OCI-LY7 (cell line): ENCODE data around the gene COL23A1. TPM values are rescaled to one million over a fixed set of nuclear protein-coding genes. Genes with fewer than 3 reads are reported as not detected.

Source experiments
- BruUV-seq: library from RNA; stranded (reverse); fragments of 400-500 nt; replicated peaks from 2 replicates; lab custom pipeline; 2021; lab: Mats Ljungman, UMichigan
- CTCF ChIA-PET: fragments of 300-600 bp; sonication (Branson Sonifier 250); formaldehyde crosslinking; loops from one replicate; lab custom pipeline; 2022; ENCODE audit warnings: antibody characterized with exemption; ENCODE audit not compliant: unreplicated experiment; lab: Charles Lee
- POLR2A ChIA-PET: fragments of 300-600 bp; sonication (Branson Sonifier 250); formaldehyde crosslinking; loops from one replicate; lab custom pipeline; 2022; ENCODE audit warnings: antibody characterized with exemption; lab: Charles Lee
- DNase-seq: peaks from one replicate; pipeline ENCODE4 v3.0.0-alpha.2; 2015; ENCODE audit warnings: low spot score
- H2AFZ ChIP-seq: fragments of 200-600 bp; sonication (generic), shearing (Covaris generic); 2 replicates; pipeline ENCODE4 v1.6.1; 2014; ENCODE audit warnings: mild to moderate bottlenecking, antibody characterized with exemption, low read length, moderate library complexity
- H3K27ac ChIP-seq: fragments of 200-600 bp; sonication (generic); 2 replicates; pipeline ENCODE4 v1.5.1; 2014; ENCODE audit warnings: mixed run types, low read depth, mild to moderate bottlenecking, moderate library complexity, low read length, inconsistent platforms; ENCODE audit not compliant: poor library complexity, severe bottlenecking
- H3K36me3 ChIP-seq: fragments of 200-600 bp; sonication (generic); 2 replicates; pipeline ENCODE4 v1.6.1; 2014; ENCODE audit warnings: mild to moderate bottlenecking, antibody characterized with exemption, low read length, moderate library complexity, mixed read lengths; ENCODE audit not compliant: insufficient read depth
- H3K4me1 ChIP-seq: fragments of 200-600 bp; sonication (generic); 2 replicates; pipeline ENCODE4 v1.5.1; 2014; ENCODE audit warnings: mild to moderate bottlenecking, low read length; ENCODE audit not compliant: insufficient read depth, poor library complexity, severe bottlenecking
- H3K4me2 ChIP-seq: fragments of 200-600 bp; sonication (generic); 2 replicates; pipeline ENCODE4 v1.6.1; 2014; ENCODE audit warnings: mild to moderate bottlenecking, low read length
- H3K4me3 ChIP-seq: fragments of 200-600 bp; sonication (generic); 2 replicates; pipeline ENCODE4 v1.5.1; 2014; ENCODE audit warnings: mild to moderate bottlenecking, low read depth, low read length; ENCODE audit not compliant: poor library complexity, severe bottlenecking
- H3K79me2 ChIP-seq: fragments of 200-600 bp; sonication (generic); 2 replicates; pipeline ENCODE4 v1.6.1; 2016; ENCODE audit warnings: low read depth, mild to moderate bottlenecking, low read length, moderate library complexity, mixed read lengths; ENCODE audit not compliant: insufficient read depth
- H3K9me2 ChIP-seq: fragments of 200-600 bp; sonication (generic); 2 replicates; pipeline ENCODE4 v1.6.1; 2016; ENCODE audit warnings: mild to moderate bottlenecking, low read length, mixed read lengths; ENCODE audit not compliant: insufficient read depth
- H3K9me3 ChIP-seq: fragments of 200-600 bp; sonication (generic); 2 replicates; pipeline ENCODE4 v1.6.1; 2014; ENCODE audit warnings: mild to moderate bottlenecking, mixed run types, low read length, mixed read lengths
- H4K20me1 ChIP-seq: fragments of 200-600 bp; sonication (generic); 2 replicates; pipeline ENCODE4 v1.6.1; 2014; ENCODE audit warnings: mild to moderate bottlenecking, antibody characterized with exemption, low read length, moderate library complexity, mixed read lengths; ENCODE audit not compliant: insufficient read depth
- CTCF ChIP-seq: fragments of 200-600 bp; sonication (generic); conservative IDR thresholded peaks from 2 replicates; pipeline ENCODE4 v1.5.1; 2014; ENCODE audit warnings: mild to moderate bottlenecking, antibody characterized with exemption, low read length, moderate library complexity, mixed read lengths
- EZH2phosphoT487 ChIP-seq: fragments of 200-600 bp; sonication (generic); IDR thresholded peaks from 2 replicates; pipeline ENCODE4 v1.6.1; 2018; ENCODE audit warnings: low read depth, borderline replicate concordance, mild to moderate bottlenecking, mixed run types, antibody characterized with exemption, low read length, moderate library complexity, mixed read lengths
- intact Hi-C: fragments of 100-400 bp; cut with micrococcal nuclease; formaldehyde crosslinking; loops from one replicate; pipeline ENCODE4 v1.10.0; 2022; ENCODE audit not compliant: unreplicated experiment
- total RNA-seq, 2 experiments: library from RNA; depleted of rRNA in 1 of 2; stranded (reverse); fragments of >200 nt in 1 of 2; shearing (Covaris generic) in 1 of 2; gene quantifications; 2 replicates each; pipeline ENCODE4 v1.2.3, GENCODE V29; 2014 to 2022

COL23A1 gene
- total RNA-seq, 2 experiments from 2014 or later, result 0.53 TPM; not detected in 1

DNA sequence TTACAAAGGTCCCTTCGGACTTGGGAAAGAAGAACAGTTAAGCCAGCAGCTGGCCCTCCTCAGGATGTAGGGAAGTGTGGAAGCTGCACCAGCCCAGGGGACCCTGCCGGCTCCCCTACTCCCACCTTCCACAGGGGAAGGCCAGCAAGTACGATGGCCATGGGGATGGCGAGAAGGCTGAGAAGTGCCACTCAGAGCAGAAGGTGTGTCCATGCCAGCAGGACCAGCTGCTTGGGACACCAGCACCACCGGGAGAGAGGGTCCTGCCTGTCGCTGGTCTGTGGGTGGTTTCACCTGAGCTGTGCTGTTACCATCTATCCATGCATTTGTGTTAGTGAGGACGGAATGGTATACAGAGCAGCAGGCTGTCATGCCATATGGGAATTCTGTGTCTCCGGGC lies 209.0 kb downstream of the COL23A1 start:
- CTCF ChIA-PET, result interaction anchor here (0.6 kb wide), 1 partner anchor 941 kb away, joined by 4 read pairs; no protein-coding TSS in a partner anchor
- intact Hi-C loops, result no loop called here

DNA sequence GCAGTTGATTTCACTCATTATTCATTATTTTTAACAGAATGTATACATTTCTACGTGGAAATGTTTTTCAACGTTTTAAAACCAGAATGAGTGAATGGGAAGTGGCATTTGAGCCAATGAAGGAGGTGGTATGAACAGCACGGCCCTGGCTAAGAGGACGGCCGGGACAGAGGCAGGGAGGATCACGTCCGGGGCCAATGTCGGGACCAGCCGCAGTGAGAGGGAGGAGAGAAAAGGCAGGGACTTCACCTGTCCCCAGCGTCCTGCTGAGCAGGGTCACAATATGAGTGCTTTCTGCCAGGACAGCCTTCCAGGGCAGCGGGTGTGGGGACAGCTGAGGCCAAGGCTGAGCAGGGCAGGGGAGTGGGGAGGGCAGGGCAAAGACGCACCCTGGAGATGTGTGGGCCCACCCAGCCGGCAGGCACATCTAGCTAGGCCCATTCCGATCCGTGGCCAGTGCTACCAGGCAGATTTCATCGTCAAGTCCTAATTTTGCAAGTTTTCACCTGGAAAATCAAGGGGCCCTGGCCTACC lies 209.6 kb downstream of the COL23A1 start:
- POLR2A ChIA-PET, result no interaction called here
- no peaks in the 10 kb centered on the region for H3K9me3 ChIP-seq
- no peaks in the 10 kb centered on the region for H3K9me2 ChIP-seq
- TF ChIP-seq CTCF, result no peak
- TF ChIP-seq EZH2phosphoT487, result no peak
- no peaks in the 10 kb centered on the region for H3K36me3 ChIP-seq
- H4K20me1 ChIP-seq, result no peaks in the 10 kb centered on the region
- H2AFZ ChIP-seq, result no peak overlapping the region
- H3K27ac ChIP-seq, result no peak overlapping the region
- no peak overlapping the region for H3K4me2 ChIP-seq
- H3K4me1 ChIP-seq, result no peaks in the 10 kb centered on the region
- no peaks in the 10 kb centered on the region for H3K79me2 ChIP-seq
- BruUV-seq, result no TSS peak
- CTCF ChIA-PET, result no interaction called here
- intact Hi-C loops, result no loop called here
- H3K4me3 ChIP-seq, result no peak overlapping the region
- no peak for DNase-seq

More for the DNA sequence above, 209.0 kb downstream of the COL23A1 start:
- no peak overlapping the region for H2AFZ ChIP-seq
- POLR2A ChIA-PET, result no interaction called here
- BruUV-seq, result no TSS peak
- H4K20me1 ChIP-seq, result no peaks in the 10 kb centered on the region
- H3K79me2 ChIP-seq, result no peaks in the 10 kb centered on the region
- no peak for DNase-seq
- no peak overlapping the region for H3K27ac ChIP-seq
- no peak overlapping the region for H3K4me2 ChIP-seq
- no peaks in the 10 kb centered on the region for H3K36me3 ChIP-seq
- H3K4me3 ChIP-seq, result no peak overlapping the region
- no peaks in the 10 kb centered on the region for H3K4me1 ChIP-seq
- H3K9me2 ChIP-seq, result no peaks in the 10 kb centered on the region
- H3K9me3 ChIP-seq, result no peaks in the 10 kb centered on the region
- no peak for TF ChIP-seq CTCF
- no peak for TF ChIP-seq EZH2phosphoT487

- POLR2A ChIA-PET, result no interaction called here
- BruUV-seq, result no TSS peak
These were observed 210.1 kb downstream of the COL23A1 start for GRCh38 chr5:178380086-178380485.

More at GRCh38 chr5:178380086-178380485, 210.1 kb downstream of the COL23A1 start:
- CTCF ChIA-PET, result no interaction called here
- H3K79me2 ChIP-seq, result no peaks in the 10 kb centered on the region
- intact Hi-C loops, result no loop called here
- no peak overlapping the region for H3K27ac ChIP-seq
- no peaks in the 10 kb centered on the region for H3K9me2 ChIP-seq
- H3K36me3 ChIP-seq, result no peaks in the 10 kb centered on the region
- no peak overlapping the region for H3K4me2 ChIP-seq
- no peak for DNase-seq
- TF ChIP-seq CTCF, result no peak
- TF ChIP-seq EZH2phosphoT487, result no peak
- H3K4me3 ChIP-seq, result no peak overlapping the region
- H4K20me1 ChIP-seq, result no peaks in the 10 kb centered on the region
- H3K4me1 ChIP-seq, result no peaks in the 10 kb centered on the region
- H2AFZ ChIP-seq, result no peak overlapping the region
- no peaks in the 10 kb centered on the region for H3K9me3 ChIP-seq
